T-helper 17 cell (primary cell): ENCODE measurements around the gene SEPTIN12. TPM values are rescaled to one million over a fixed set of nuclear protein-coding genes. Genes with fewer than 3 reads are reported as not detected.

ENCODE experiments used
- ATAC-seq: fragments of 150-1000 bp; cut with Tn5 transposase; 2 replicates; pipeline ENCODE4 v1.10.0; 2021; ENCODE audit warnings: mild to moderate bottlenecking, moderate library complexity
- DNase-seq, 3 donors: peaks; one replicate each; pipeline versions ENCODE4 v3.0.0 to v3.0.0-alpha.2; 2020 to 2021
- H3K9me3 ChIP-seq: one replicate; pipeline ENCODE4 v1.7.0; 2013; ENCODE audit warnings: low read length, mild to moderate bottlenecking; ENCODE audit not compliant: control insufficient read depth, poor library complexity, severe bottlenecking
- H3K27ac Mint-ChIP-seq: one replicate; pipeline ENCODE4 v1.8.0; 2022; ENCODE audit warnings: mild to moderate bottlenecking, moderate library complexity, mixed read lengths
- H3K27me3 Mint-ChIP-seq: one replicate; pipeline ENCODE4 v1.8.0; 2022; ENCODE audit warnings: mixed read lengths
- H3K36me3 Mint-ChIP-seq: one replicate; pipeline ENCODE4 v1.8.0; 2022; ENCODE audit warnings: low read depth, mixed read lengths
- H3K4me1 Mint-ChIP-seq: one replicate; pipeline ENCODE4 v1.8.0; 2022; ENCODE audit warnings: mild to moderate bottlenecking, mixed read lengths
- H3K4me3 Mint-ChIP-seq: one replicate; pipeline ENCODE4 v1.8.0; 2022; ENCODE audit warnings: mild to moderate bottlenecking, moderate library complexity, mixed read lengths
- total RNA-seq, 4 donors: library from RNA in 2 of 4; stranded (reverse) in 2 of 4; gene quantifications; one replicate each; pipeline ENCODE4 v1.2.3 and lab custom pipeline; 2022 to 2026

SEPTIN12 gene, protein sequence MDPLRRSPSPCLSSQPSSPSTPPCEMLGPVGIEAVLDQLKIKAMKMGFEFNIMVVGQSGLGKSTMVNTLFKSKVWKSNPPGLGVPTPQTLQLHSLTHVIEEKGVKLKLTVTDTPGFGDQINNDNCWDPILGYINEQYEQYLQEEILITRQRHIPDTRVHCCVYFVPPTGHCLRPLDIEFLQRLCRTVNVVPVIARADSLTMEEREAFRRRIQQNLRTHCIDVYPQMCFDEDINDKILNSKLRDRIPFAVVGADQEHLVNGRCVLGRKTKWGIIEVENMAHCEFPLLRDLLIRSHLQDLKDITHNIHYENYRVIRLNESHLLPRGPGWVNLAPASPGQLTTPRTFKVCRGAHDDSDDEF
- total RNA-seq = not detected
- total RNA-seq (lab: John Stamatoyannopoulos, UW) = 0 reads per million in 2 donors

- ATAC-seq (no peak), DNase-seq (no peak)
- H3K4me3 Mint-ChIP-seq = no peak within 1 kb of the TSS
- H3K4me1 Mint-ChIP-seq = peaks cover 8% of the 10 kb centered on the region
- no peak within 1 kb of the TSS for H3K27ac Mint-ChIP-seq
- no peaks in the 10 kb centered on the region for H3K27me3 Mint-ChIP-seq
- H3K9me3 ChIP-seq = no peaks in the 10 kb centered on the region
- H3K36me3 Mint-ChIP-seq = no peaks in the 10 kb centered on the region
These were observed at the start of gene SEPTIN12 for GRCh38 chr16:4787627-4788482. SEPTIN12 (minus strand) TSS chr16:4788345; CDS start chr16:4787645, 700 bp downstream.

DNA sequence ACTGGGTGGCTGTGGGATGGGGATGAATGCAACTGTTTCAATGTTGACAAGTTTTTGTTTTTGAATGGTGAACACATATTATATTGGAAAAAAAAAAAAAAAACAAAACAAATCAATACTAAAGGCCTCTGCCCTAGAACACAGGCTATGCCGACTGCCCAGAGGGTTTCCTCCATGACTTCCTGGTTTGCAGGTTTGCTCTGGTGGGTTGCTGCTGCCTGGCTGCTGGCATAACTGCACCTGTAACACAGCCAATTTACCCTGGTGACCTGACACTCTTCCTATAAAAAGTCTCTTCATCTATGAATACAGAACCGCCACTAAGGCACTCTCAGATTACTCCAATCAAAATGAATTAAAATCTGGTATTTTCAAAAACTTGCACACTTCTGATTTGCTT, 48.6 kb upstream of the SEPTIN12 start:
- Mint-ChIP-seq H3K4me1 (peaks cover 19% of the 10 kb centered on the region), H3K27ac (peak overlapping the region; percentile 53), H3K27me3 (no peaks in the 10 kb centered on the region), H3K4me3 (no peak overlapping the region), H3K36me3 (peaks cover 6% of the 10 kb centered on the region)
- H3K9me3 ChIP-seq = no peaks in the 10 kb centered on the region
- DNase-seq (no peak), ATAC-seq (no peak)

DNA sequence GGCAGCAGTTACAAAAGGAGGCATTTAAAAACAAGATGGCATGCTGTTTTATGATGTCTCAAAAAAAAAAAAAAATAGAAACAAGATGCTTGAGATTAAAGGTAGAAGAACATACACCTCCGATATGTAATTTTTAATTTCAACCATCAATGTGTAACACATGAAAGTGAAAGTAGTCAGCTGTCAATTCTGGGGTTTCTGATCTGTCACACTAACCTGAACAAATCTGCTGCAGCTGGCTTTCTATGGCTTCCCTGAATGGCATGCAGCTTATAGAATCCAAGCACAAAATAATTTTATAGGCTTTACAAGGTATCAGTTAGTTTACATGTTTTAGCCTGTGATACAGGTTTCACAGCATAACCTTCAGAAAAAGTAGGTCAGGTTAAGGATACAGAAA, 45.4 kb upstream of the SEPTIN12 start:
- Mint-ChIP-seq H3K36me3 (peaks cover 9% of the 10 kb centered on the region), H3K4me3 (no peak overlapping the region), H3K27me3 (no peaks in the 10 kb centered on the region), H3K4me1 (peaks cover 18% of the 10 kb centered on the region), H3K27ac (no peak overlapping the region)
- peak; percentile 4 for ATAC-seq
- H3K9me3 ChIP-seq = no peaks in the 10 kb centered on the region
- no peak for DNase-seq

- Mint-ChIP-seq H3K4me1 (peaks cover 18% of the 10 kb centered on the region), H3K27ac (no peak overlapping the region), H3K4me3 (no peak overlapping the region), H3K36me3 (peaks cover 9% of the 10 kb centered on the region), H3K27me3 (no peaks in the 10 kb centered on the region)
- DNase-seq (no peak), ATAC-seq (no peak)
- no peaks in the 10 kb centered on the region for H3K9me3 ChIP-seq
These were observed 44.7 kb upstream of the SEPTIN12 start for GRCh38 chr16:4832698-4833343.

GRCh38 chr16:4831616-4832015, 43.5 kb upstream of the SEPTIN12 start:
- Mint-ChIP-seq H3K36me3 (peaks cover 9% of the 10 kb centered on the region), H3K27me3 (no peaks in the 10 kb centered on the region), H3K4me3 (no peak overlapping the region), H3K4me1 (peaks cover 10% of the 10 kb centered on the region), H3K27ac (peak overlapping the region; percentile 71)
- H3K9me3 ChIP-seq = no peaks in the 10 kb centered on the region
- DNase-seq = no peak
- ATAC-seq = no peak

- DNase-seq (no peak), ATAC-seq (no peak)
- no peaks in the 10 kb centered on the region for H3K9me3 ChIP-seq
- no peak overlapping the region for H3K4me3 Mint-ChIP-seq
- H3K27me3 Mint-ChIP-seq = no peaks in the 10 kb centered on the region
- peaks cover 9% of the 10 kb centered on the region for H3K36me3 Mint-ChIP-seq
- H3K27ac Mint-ChIP-seq = peak overlapping the region; percentile 71
- peaks cover 8% of the 10 kb centered on the region for H3K4me1 Mint-ChIP-seq
These were observed 42.3 kb upstream of the SEPTIN12 start for GRCh38 chr16:4830408-4830807.

- no peak for DNase-seq
- Mint-ChIP-seq H3K27ac (no peak overlapping the region), H3K36me3 (peaks cover 15% of the 10 kb centered on the region), H3K4me1 (peaks cover 15% of the 10 kb centered on the region), H3K4me3 (no peak overlapping the region), H3K27me3 (no peaks in the 10 kb centered on the region)
- ATAC-seq = no peak
- H3K9me3 ChIP-seq = no peaks in the 10 kb centered on the region
These were observed 40.6 kb upstream of the SEPTIN12 start for GRCh38 chr16:4828567-4829321.

GRCh38 chr16:4826980-4827379, 38.8 kb upstream of the SEPTIN12 start:
- DNase-seq = no peak
- Mint-ChIP-seq H3K4me3 (no peak overlapping the region), H3K4me1 (peaks cover 15% of the 10 kb centered on the region), H3K27me3 (no peaks in the 10 kb centered on the region), H3K36me3 (peaks cover 15% of the 10 kb centered on the region), H3K27ac (no peak overlapping the region)
- no peaks in the 10 kb centered on the region for H3K9me3 ChIP-seq
- ATAC-seq = no peak

- no peak for ATAC-seq
- H3K27me3 Mint-ChIP-seq = no peaks in the 10 kb centered on the region
- H3K27ac Mint-ChIP-seq = no peak overlapping the region
These were observed 38.4 kb upstream of the SEPTIN12 start for GRCh38 chr16:4826526-4826925.

GRCh38 chr16:4825196-4825595, 37.1 kb upstream of the SEPTIN12 start:
- peaks cover 8% of the 10 kb centered on the region for H3K4me1 Mint-ChIP-seq
- H3K4me3 Mint-ChIP-seq = no peak overlapping the region
- DNase-seq (no peak), ATAC-seq (no peak)
- peaks cover 6% of the 10 kb centered on the region for H3K36me3 Mint-ChIP-seq
- peak overlapping the region; percentile 63 for H3K27ac Mint-ChIP-seq
- no peaks in the 10 kb centered on the region for H3K9me3 ChIP-seq
- no peaks in the 10 kb centered on the region for H3K27me3 Mint-ChIP-seq

More at GRCh38 chr16:4826526-4826925, 38.4 kb upstream of the SEPTIN12 start:
- DNase-seq = no peak
- no peaks in the 10 kb centered on the region for H3K9me3 ChIP-seq
- peaks cover 15% of the 10 kb centered on the region for H3K4me1 Mint-ChIP-seq
- no peak overlapping the region for H3K4me3 Mint-ChIP-seq
- peaks cover 15% of the 10 kb centered on the region for H3K36me3 Mint-ChIP-seq

- no peak for ATAC-seq
- H3K9me3 ChIP-seq = no peaks in the 10 kb centered on the region
- Mint-ChIP-seq H3K4me1 (peaks cover 11% of the 10 kb centered on the region), H3K27ac (no peak overlapping the region), H3K27me3 (no peaks in the 10 kb centered on the region), H3K36me3 (peaks cover 16% of the 10 kb centered on the region), H3K4me3 (no peak overlapping the region)
- DNase-seq = no peak
These were observed 32.5 kb upstream of the SEPTIN12 start for GRCh38 chr16:4820652-4821051.

DNA sequence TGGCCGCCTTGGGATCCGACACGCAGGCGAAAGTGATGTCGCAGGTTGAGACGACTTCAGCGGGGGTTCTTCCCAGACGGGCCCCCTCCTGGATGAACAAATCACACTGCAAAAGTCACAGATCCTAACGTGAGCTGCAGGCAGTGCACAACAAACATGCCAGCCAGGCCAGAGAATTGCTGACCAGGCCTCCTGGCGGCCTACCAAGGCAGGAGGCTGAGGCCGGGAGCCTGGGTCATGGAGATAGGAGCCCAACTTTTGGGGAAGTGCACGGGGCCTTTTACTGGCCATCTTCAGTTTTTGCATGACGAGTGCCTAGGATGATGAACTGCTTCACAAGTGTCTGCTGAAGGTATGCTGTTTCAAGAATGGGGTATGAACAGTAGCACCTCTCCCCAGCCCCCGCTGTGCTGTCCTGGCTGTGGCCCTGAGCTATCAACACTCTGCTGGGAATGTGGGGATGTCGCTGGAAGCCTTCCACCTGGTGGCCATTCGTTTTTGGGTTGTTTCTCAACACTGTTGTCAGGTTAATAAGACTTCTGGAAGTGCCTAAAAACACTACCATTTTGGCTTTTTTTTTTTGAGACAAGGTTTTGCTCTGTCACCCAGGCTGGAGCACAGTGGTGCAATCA, 26.5 kb upstream of the SEPTIN12 start:
- no peaks in the 10 kb centered on the region for H3K27me3 Mint-ChIP-seq
- ATAC-seq = no peak
- H3K4me1 Mint-ChIP-seq = peaks cover 3% of the 10 kb centered on the region
- H3K36me3 Mint-ChIP-seq = peaks cover 12% of the 10 kb centered on the region
- H3K4me3 Mint-ChIP-seq = no peak overlapping the region
- no peak for DNase-seq
- no peaks in the 10 kb centered on the region for H3K9me3 ChIP-seq
- H3K27ac Mint-ChIP-seq = no peak overlapping the region
